ENCODE results near the gene RIT2.

The RIT2 gene

DNA sequence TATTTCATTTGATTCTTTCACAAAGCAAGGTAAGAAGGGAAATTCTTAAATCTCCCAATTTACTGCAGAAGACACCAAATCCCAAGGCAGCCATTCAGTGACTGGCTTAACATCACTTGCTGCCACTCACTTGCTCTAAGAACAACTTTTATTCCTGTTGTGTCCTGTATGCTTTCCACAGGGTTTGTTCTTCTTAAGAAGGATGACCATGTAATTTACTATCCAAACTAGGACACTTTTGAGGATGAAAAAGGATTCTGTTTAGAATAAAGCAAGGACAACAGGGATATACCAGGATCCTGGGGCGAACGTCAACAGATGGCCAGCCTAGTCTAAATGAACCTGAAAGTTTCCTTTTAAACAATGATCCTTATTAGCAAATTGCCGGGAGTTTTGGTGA is 34.8 kb downstream of the RIT2 start:
- Histone ChIP-seq H3K36me3 (ENCODE audit: control insufficient read depth, insufficient read depth, low read length) (no peaks in the 10 kb centered on the region), H3K4me3 (ENCODE audit: low read depth, low read length) (no peak overlapping the region), H3K27me3 (ENCODE audit: control insufficient read depth, insufficient read depth, low read length) (no peaks in the 10 kb centered on the region), H3K9ac (ENCODE audit: low read length) (no peak overlapping the region), H3K27ac (ENCODE audit: low read depth, low read length) (no peak overlapping the region), H3K4me1 (ENCODE audit: control insufficient read depth, insufficient read depth, low read length) (peaks cover 35% of the 10 kb centered on the region; the same call in 1 of the 2 replicates), H3K9me3 (ENCODE audit: control insufficient read depth, insufficient read depth, low read depth, low read length) (no peaks in the 10 kb centered on the region)

GRCh38 chr18:43079422-43079821 is 36.1 kb downstream of the RIT2 start:
- no peak overlapping the region for H3K4me3 ChIP-seq (ENCODE audit: low read depth, low read length)
- no peaks in the 10 kb centered on the region for H3K9me3 ChIP-seq (ENCODE audit: control insufficient read depth, insufficient read depth, low read depth, low read length)
- H3K27me3 ChIP-seq (ENCODE audit: control insufficient read depth, insufficient read depth, low read length) = no peaks in the 10 kb centered on the region
- no peak overlapping the region for H3K9ac ChIP-seq (ENCODE audit: low read length)
- no peak overlapping the region for H3K27ac ChIP-seq (ENCODE audit: low read depth, low read length)
- H3K4me1 ChIP-seq (ENCODE audit: control insufficient read depth, insufficient read depth, low read length) = peaks cover 35% of the 10 kb centered on the region; the same call in 1 of the 2 replicates
- no peaks in the 10 kb centered on the region for H3K36me3 ChIP-seq (ENCODE audit: control insufficient read depth, insufficient read depth, low read length)

DNA sequence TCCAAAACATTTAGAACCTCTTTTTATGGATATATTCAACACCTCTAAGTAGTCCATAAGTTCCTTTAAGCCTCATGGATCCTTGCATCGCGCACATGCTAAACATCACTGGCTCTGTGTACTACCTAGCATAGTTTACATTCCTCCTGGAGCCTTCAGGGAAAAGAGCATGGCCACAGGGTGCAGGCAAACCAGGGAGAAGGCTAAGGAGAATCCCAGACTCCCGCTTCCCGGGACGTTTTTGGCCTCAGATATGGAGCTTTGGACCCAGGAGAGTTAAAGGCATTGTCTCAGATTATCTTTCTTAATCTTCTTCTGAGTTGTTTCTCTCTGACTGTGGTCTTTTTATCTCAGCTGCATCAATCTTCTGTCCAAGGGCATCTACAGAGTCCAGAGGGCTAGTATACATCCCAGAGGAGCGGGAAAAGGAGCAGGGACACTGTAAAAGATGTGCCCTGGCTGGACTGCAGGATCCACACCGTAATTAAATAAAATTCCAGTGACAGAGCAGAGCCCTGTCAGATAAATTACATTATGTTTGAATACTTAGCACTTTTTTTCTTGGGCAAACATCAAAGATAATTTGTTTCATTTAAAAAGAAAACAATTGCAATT is 36.9 kb downstream of the RIT2 start:
- Histone ChIP-seq H3K27ac (ENCODE audit: low read depth, low read length) (no peak overlapping the region), H3K36me3 (ENCODE audit: control insufficient read depth, insufficient read depth, low read length) (no peaks in the 10 kb centered on the region), H3K4me3 (ENCODE audit: low read depth, low read length) (no peak overlapping the region), H3K27me3 (ENCODE audit: control insufficient read depth, insufficient read depth, low read length) (no peaks in the 10 kb centered on the region), H3K9ac (ENCODE audit: low read length) (no peak overlapping the region), H3K9me3 (ENCODE audit: control insufficient read depth, insufficient read depth, low read depth, low read length) (no peaks in the 10 kb centered on the region), H3K4me1 (ENCODE audit: control insufficient read depth, insufficient read depth, low read length) (peaks cover 35% of the 10 kb centered on the region; the same call in 1 of the 2 replicates)

GRCh38 chr18:43077510-43078308 is 37.8 kb downstream of the RIT2 start:
- H3K9ac ChIP-seq (ENCODE audit: low read length) = no peak overlapping the region

DNA sequence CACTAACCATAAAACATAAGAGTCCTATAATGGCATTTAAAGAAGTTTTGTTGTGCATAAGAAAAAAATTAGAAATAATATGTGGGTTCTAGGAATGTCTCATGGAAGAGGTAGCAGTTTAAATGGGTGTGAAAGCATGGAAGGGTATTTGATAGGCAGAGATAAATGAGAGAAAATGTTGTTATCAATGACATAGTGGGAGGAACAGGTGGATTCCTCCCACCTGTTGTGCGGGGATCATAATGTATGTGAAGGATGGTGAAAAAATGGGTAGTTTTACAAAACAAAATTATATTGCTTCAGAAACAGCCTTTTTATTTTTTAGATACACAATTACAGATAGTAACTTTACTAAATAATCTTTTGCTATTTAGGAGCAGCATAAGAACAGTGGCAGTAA is 41.7 kb downstream of the RIT2 start:
- Histone ChIP-seq H3K36me3 (ENCODE audit: control insufficient read depth, insufficient read depth, low read length) (no peaks in the 10 kb centered on the region), H3K4me3 (ENCODE audit: low read depth, low read length) (no peak overlapping the region), H3K9me3 (ENCODE audit: control insufficient read depth, insufficient read depth, low read depth, low read length) (no peaks in the 10 kb centered on the region), H3K27ac (ENCODE audit: low read depth, low read length) (no peak overlapping the region), H3K9ac (ENCODE audit: low read length) (no peak overlapping the region), H3K27me3 (ENCODE audit: control insufficient read depth, insufficient read depth, low read length) (no peaks in the 10 kb centered on the region), H3K4me1 (ENCODE audit: control insufficient read depth, insufficient read depth, low read length) (peaks cover 8% of the 10 kb centered on the region; the same call in 1 of the 2 replicates)

More at GRCh38 chr18:43077510-43078308, 37.8 kb downstream of the RIT2 start:
- Histone ChIP-seq H3K4me3 (ENCODE audit: low read depth, low read length) (no peak overlapping the region), H3K27me3 (ENCODE audit: control insufficient read depth, insufficient read depth, low read length) (no peaks in the 10 kb centered on the region), H3K27ac (ENCODE audit: low read depth, low read length) (no peak overlapping the region), H3K9me3 (ENCODE audit: control insufficient read depth, insufficient read depth, low read depth, low read length) (no peaks in the 10 kb centered on the region), H3K36me3 (ENCODE audit: control insufficient read depth, insufficient read depth, low read length) (no peaks in the 10 kb centered on the region), H3K4me1 (ENCODE audit: control insufficient read depth, insufficient read depth, low read length) (peaks cover 35% of the 10 kb centered on the region; the same call in 1 of the 2 replicates)

DNA sequence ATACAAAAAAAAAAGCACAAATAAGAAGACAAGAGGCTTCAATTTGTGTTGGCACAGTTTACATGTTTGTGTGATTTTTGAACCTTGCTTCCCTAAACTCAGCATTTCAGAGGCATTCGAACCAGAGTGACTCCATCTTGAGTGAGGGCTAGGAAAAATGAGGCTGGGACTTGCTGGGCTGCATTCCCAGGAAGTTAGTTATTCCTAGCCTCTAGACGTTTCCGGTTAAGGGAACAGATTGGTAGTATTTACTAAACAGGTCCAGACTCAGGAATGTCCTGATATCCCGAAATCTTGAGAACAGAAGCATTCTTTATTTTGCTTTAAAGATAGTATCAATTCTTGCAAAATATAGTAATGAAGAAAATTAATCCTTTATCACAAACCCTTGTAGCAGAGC is 46.7 kb downstream of the RIT2 start:
- Histone ChIP-seq H3K9me3 (ENCODE audit: control insufficient read depth, insufficient read depth, low read depth, low read length) (no peaks in the 10 kb centered on the region), H3K4me3 (ENCODE audit: low read depth, low read length) (no peak overlapping the region), H3K27ac (ENCODE audit: low read depth, low read length) (no peak overlapping the region), H3K36me3 (ENCODE audit: control insufficient read depth, insufficient read depth, low read length) (no peaks in the 10 kb centered on the region), H3K4me1 (ENCODE audit: control insufficient read depth, insufficient read depth, low read length) (peaks cover 17% of the 10 kb centered on the region), H3K27me3 (ENCODE audit: control insufficient read depth, insufficient read depth, low read length) (no peaks in the 10 kb centered on the region), H3K9ac (ENCODE audit: low read length) (no peak overlapping the region)

- Histone ChIP-seq H3K4me3 (ENCODE audit: low read depth, low read length) (no peak overlapping the region), H3K27ac (ENCODE audit: low read depth, low read length) (no peak overlapping the region), H3K9me3 (ENCODE audit: control insufficient read depth, insufficient read depth, low read depth, low read length) (no peaks in the 10 kb centered on the region), H3K4me1 (ENCODE audit: control insufficient read depth, insufficient read depth, low read length) (peaks cover 17% of the 10 kb centered on the region), H3K36me3 (ENCODE audit: control insufficient read depth, insufficient read depth, low read length) (no peaks in the 10 kb centered on the region), H3K27me3 (ENCODE audit: control insufficient read depth, insufficient read depth, low read length) (no peaks in the 10 kb centered on the region), H3K9ac (ENCODE audit: low read length) (no peak overlapping the region)
Observed at GRCh38 chr18:43067570-43067969, 47.9 kb downstream of the RIT2 start.

- peaks cover 4% of the 10 kb centered on the region for H3K4me1 ChIP-seq (ENCODE audit: control insufficient read depth, insufficient read depth, low read length)
- H3K36me3 ChIP-seq (ENCODE audit: control insufficient read depth, insufficient read depth, low read length) = no peaks in the 10 kb centered on the region
- H3K4me3 ChIP-seq (ENCODE audit: low read depth, low read length) = no peak overlapping the region
- H3K27me3 ChIP-seq (ENCODE audit: control insufficient read depth, insufficient read depth, low read length) = no peaks in the 10 kb centered on the region
- no peak overlapping the region for H3K9ac ChIP-seq (ENCODE audit: low read length)
- H3K27ac ChIP-seq (ENCODE audit: low read depth, low read length) = no peak overlapping the region
- H3K9me3 ChIP-seq (ENCODE audit: control insufficient read depth, insufficient read depth, low read depth, low read length) = no peaks in the 10 kb centered on the region
Observed at GRCh38 chr18:43061816-43062215, 53.7 kb downstream of the RIT2 start.

DNA sequence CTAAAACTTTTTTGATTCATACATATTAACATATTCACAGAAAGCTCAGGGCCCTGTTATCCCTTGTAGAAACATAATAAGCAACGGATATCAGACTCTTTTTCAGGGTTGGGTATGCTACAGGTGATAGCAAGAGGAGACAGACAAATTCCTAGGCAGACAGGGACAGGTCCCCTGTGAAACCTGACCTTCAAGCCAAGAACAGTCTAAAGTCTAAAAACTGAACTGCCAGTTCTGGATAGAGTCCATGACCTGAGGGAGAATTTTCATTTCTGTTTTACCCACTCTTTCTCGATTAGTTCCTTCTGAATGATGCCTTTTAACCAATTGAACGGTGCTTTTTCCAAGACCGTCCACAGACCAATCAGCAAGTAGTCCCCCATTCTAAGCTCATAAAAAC is 54.2 kb downstream of the RIT2 start:
- no peak overlapping the region for H3K4me3 ChIP-seq (ENCODE audit: low read depth, low read length)

GRCh38 chr18:43060020-43060419 is 55.5 kb downstream of the RIT2 start:
- H3K4me1 ChIP-seq (ENCODE audit: control insufficient read depth, insufficient read depth, low read length) = no peaks in the 10 kb centered on the region
- no peak overlapping the region for H3K9ac ChIP-seq (ENCODE audit: low read length)
- H3K4me3 ChIP-seq (ENCODE audit: low read depth, low read length) = no peak overlapping the region
- H3K27me3 ChIP-seq (ENCODE audit: control insufficient read depth, insufficient read depth, low read length) = no peaks in the 10 kb centered on the region
- H3K27ac ChIP-seq (ENCODE audit: low read depth, low read length) = no peak overlapping the region
- no peaks in the 10 kb centered on the region for H3K9me3 ChIP-seq (ENCODE audit: control insufficient read depth, insufficient read depth, low read depth, low read length)
- H3K36me3 ChIP-seq (ENCODE audit: control insufficient read depth, insufficient read depth, low read length) = no peaks in the 10 kb centered on the region

More for the DNA sequence above, 54.2 kb downstream of the RIT2 start:
- H3K27ac ChIP-seq (ENCODE audit: low read depth, low read length) = no peak overlapping the region
- H3K9ac ChIP-seq (ENCODE audit: low read length) = no peak overlapping the region
- H3K9me3 ChIP-seq (ENCODE audit: control insufficient read depth, insufficient read depth, low read depth, low read length) = no peaks in the 10 kb centered on the region
- H3K4me1 ChIP-seq (ENCODE audit: control insufficient read depth, insufficient read depth, low read length) = no peaks in the 10 kb centered on the region
- no peaks in the 10 kb centered on the region for H3K27me3 ChIP-seq (ENCODE audit: control insufficient read depth, insufficient read depth, low read length)
- H3K36me3 ChIP-seq (ENCODE audit: control insufficient read depth, insufficient read depth, low read length) = no peaks in the 10 kb centered on the region

DNA sequence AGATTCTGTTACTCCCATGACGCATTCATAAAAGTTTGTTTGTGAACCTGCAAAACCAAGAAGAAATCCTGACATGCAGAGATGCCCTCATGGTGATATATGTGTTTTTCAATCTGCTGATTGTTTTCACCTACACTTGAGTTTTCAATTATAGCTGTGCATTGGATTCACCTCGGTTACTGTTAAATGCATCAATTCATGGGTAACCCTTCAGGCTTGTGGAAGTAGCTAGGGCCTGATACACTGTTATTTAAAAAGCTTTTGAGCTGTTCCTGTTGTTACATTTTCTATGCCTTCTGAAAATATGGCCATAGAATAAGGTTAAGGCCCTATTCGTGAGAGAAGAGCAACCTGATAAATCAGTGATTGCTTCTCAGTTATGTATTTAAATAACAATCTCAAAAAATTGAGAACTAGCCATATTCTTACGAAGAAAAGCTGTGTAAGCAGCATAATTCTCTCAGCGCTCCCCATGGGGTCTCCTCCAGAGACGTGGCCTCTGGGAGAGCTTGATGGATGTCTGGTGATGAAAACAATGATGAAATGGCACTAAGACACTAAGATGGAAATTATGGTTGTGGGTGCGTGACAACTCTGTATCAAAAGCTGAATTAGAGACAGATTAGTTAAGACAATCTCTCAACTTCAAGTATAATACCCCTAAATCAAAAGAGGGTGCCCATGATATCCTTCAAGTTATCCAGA is 60.5 kb downstream of the RIT2 start:
- Histone ChIP-seq H3K36me3 (ENCODE audit: control insufficient read depth, insufficient read depth, low read length) (no peaks in the 10 kb centered on the region), H3K4me3 (ENCODE audit: low read depth, low read length) (no peak overlapping the region), H3K9ac (ENCODE audit: low read length) (no peak overlapping the region), H3K9me3 (ENCODE audit: control insufficient read depth, insufficient read depth, low read depth, low read length) (no peaks in the 10 kb centered on the region), H3K27me3 (ENCODE audit: control insufficient read depth, insufficient read depth, low read length) (no peaks in the 10 kb centered on the region), H3K27ac (ENCODE audit: low read depth, low read length) (no peak overlapping the region), H3K4me1 (ENCODE audit: control insufficient read depth, insufficient read depth, low read length) (no peaks in the 10 kb centered on the region)

Measured in HUES6 (cell line).